K562 (cell line): ENCODE measurements around the gene TCF23. TPM values are rescaled to one million over a fixed set of nuclear protein-coding genes. Genes with fewer than 3 reads are reported as not detected.

Experiments used
- ATAC-seq: fragments of 200-7000 bp; cut with Tn5 transposase; 3 replicates; pipeline ENCODE4 v1.9.1; 2020; ENCODE audit warnings: moderate library complexity
- BruUV-seq: library from RNA; stranded (reverse); fragments of 400-500 nt; replicated peaks from 2 replicates; lab custom pipeline; 2021; lab: Mats Ljungman, UMichigan
- CTCF ChIA-PET: fragments of 300-600 bp; formaldehyde crosslinking; extraction: SDS; loops from one replicate; lab custom pipeline; 2021; ENCODE audit warnings: low intra/inter-chr PET ratio; lab: Yijun Ruan, JAX
- POLR2A ChIA-PET: fragments of 300-600, 350-650 bp; sonication (Branson Sonifier 250); formaldehyde crosslinking; extraction: SDS; loops from one replicate; lab custom pipeline; 2021; ENCODE audit warnings: antibody characterized with exemption, inconsistent platforms; lab: Yijun Ruan, JAX
- DNase-seq, 4 experiments: peaks; one replicate each; pipeline versions ENCODE4 v3.0.0 to v3.0.0-alpha.2; 2011 to 2018; ENCODE audit warnings: low spot score in 3 of 4, mixed read lengths in 3 of 4; ENCODE audit errors: extremely low read depth in 1 of 4
- FAIRE-seq: peaks from 2 replicates; lab custom pipeline; 2011; peaks lifted over from hg19 to GRCh38; lab: Jason Lieb, UNC
- H2AFZ ChIP-seq: 2 replicates; pipeline ENCODE4 v1.6.0; 2011; ENCODE audit warnings: low read depth, low read length, control low read depth, inconsistent platforms
- H3K27ac ChIP-seq: fragments of 200-600 bp; 3 replicates; pipeline ENCODE4 v1.8.0; 2011; ENCODE audit warnings: low read depth, mild to moderate bottlenecking, control low read depth, inconsistent platforms, low read length, moderate library complexity, mixed read lengths; ENCODE audit errors: extremely low read depth
- H3K27me3 ChIP-seq, 2 experiments: fragments of 300-600 bp in 1 of 2; 2 replicates in 1 of 2; 3 replicates in 1 of 2; pipeline versions ENCODE4 v1.6.0 to v1.8.0; 2011; ENCODE audit warnings: inconsistent platforms in 2 of 2, low read length in 2 of 2, mild to moderate bottlenecking in 1 of 2, mixed read lengths in 1 of 2, moderate library complexity in 1 of 2; ENCODE audit not compliant: control insufficient read depth in 2 of 2, insufficient read depth in 2 of 2
- H3K36me3 ChIP-seq: fragments of 300-600 bp; 3 replicates; pipeline ENCODE4 v1.8.0; 2011; ENCODE audit warnings: mild to moderate bottlenecking, low read length, inconsistent platforms; ENCODE audit not compliant: control insufficient read depth, insufficient read depth
- H3K4me1 ChIP-seq, 2 experiments: fragments of 200-600 bp in 1 of 2; replicated peaks in 1 of 2; 2 replicates in 1 of 2; 3 replicates in 1 of 2; pipeline versions ENCODE4 v1.5.1 to v1.8.0; 2011; ENCODE audit warnings: inconsistent platforms in 2 of 2, low read length in 2 of 2, mild to moderate bottlenecking in 1 of 2, mixed read lengths in 1 of 2, moderate library complexity in 1 of 2; ENCODE audit not compliant: control insufficient read depth in 2 of 2, insufficient read depth in 2 of 2
- H3K4me2 ChIP-seq: 2 replicates; pipeline ENCODE4 v1.6.1; 2011; ENCODE audit warnings: low read length, control low read depth, inconsistent platforms, mixed read lengths; ENCODE audit not compliant: insufficient read depth
- H3K4me3 ChIP-seq: fragments of 200-600 bp; sonication (generic), shearing (Covaris generic); 2 replicates; pipeline ENCODE4 v1.5.1; 2016; ENCODE audit warnings: control low read depth, inconsistent platforms
- H3K79me2 ChIP-seq: fragments of 200-600 bp; 3 replicates; pipeline ENCODE4 v1.8.0; 2011; ENCODE audit warnings: low read length, inconsistent platforms; ENCODE audit not compliant: control insufficient read depth, insufficient read depth
- H3K9ac ChIP-seq, 2 experiments: 2 replicates each; pipeline versions ENCODE4 v1.6.0 to v1.6.1; 2011; ENCODE audit warnings: low read depth in 2 of 2, low read length in 2 of 2, control low read depth in 1 of 2, inconsistent platforms in 1 of 2, mild to moderate bottlenecking in 1 of 2, mixed read lengths in 1 of 2; ENCODE audit not compliant: insufficient read depth in 1 of 2
- H3K9me1 ChIP-seq: one replicate; pipeline ENCODE4 v1.6.0; 2011; ENCODE audit warnings: inconsistent platforms, mild to moderate bottlenecking, low read length, moderate library complexity; ENCODE audit not compliant: control insufficient read depth, insufficient read depth
- H3K9me3 ChIP-seq: replicated peaks from 2 replicates; pipeline ENCODE4 v1.5.1; 2011; ENCODE audit warnings: low read depth, low read length, inconsistent platforms; ENCODE audit not compliant: control insufficient read depth, insufficient read depth
- H4K20me1 ChIP-seq: replicated peaks from 2 replicates; pipeline ENCODE4 v1.6.1; 2011; ENCODE audit warnings: low read length, inconsistent platforms, mixed read lengths; ENCODE audit not compliant: control insufficient read depth, insufficient read depth
- BACH1 ChIP-seq: fragments of 200-800 bp; sonication (Bioruptor generic); IDR thresholded peaks from 2 replicates; pipeline ENCODE4 v1.6.1; 2016; ENCODE audit warnings: missing genetic modification characterization, missing compliant biosample characterization
- ELF4 ChIP-seq: fragments of 450-650 bp; formaldehyde crosslinking; IDR thresholded peaks from 2 replicates; pipeline ENCODE4 v1.4.0; 2022; ENCODE audit warnings: missing genetic modification characterization
- KAT2B ChIP-seq: IDR thresholded peaks from one replicate; pipeline ENCODE4 v1.6.1; 2012; ENCODE audit warnings: low read depth, mild to moderate bottlenecking, control low read depth, inconsistent platforms, low read length, moderate library complexity
- PRDM10 ChIP-seq: fragments of 450-650 bp; IDR thresholded peaks from 2 replicates; pipeline ENCODE4 v1.6.1; 2018; ENCODE audit not compliant: partially characterized antibody
- WGBS: fragments of 100-300 bp; shearing (Covaris generic); methylation state at CpG from one replicate; pipeline ENCODE4 v1.1.6; 2016; ENCODE audit warnings: low coverage, mixed read lengths; ENCODE audit not compliant: insufficient coverage; ENCODE audit errors: missing lambda C conversion rate; 5-methylcytosine and 5-hydroxymethylcytosine counted together
- in situ Hi-C: fragments of 300-500 bp; cut with MboI; formaldehyde crosslinking; loops from 4 replicates; pipeline ENCODE4 v1.15.0; 2018; ENCODE audit warnings: inconsistent platforms, mixed read lengths
- intact Hi-C: fragments of 100-400 bp; cut with micrococcal nuclease; formaldehyde crosslinking; loops from 2 replicates; pipeline ENCODE4 v1.14.2; 2022
- polyA plus RNA-seq, 8 experiments: library from polyadenylated mRNA; depleted of rRNA in 4 of 8; stranded (reverse) in 5 of 8; unstranded in 3 of 8; fragments of >200 nt; fragmentation: Nextera tagmentation in 2 of 8; fragmentation: Illumina TruSeq in 1 of 8; extraction: Ambion mirVana in 2 of 8; extraction: Trizol in 1 of 8; gene quantifications; 2 replicates each; pipeline versions ENCODE4 v1.2.1 to v1.2.3, GENCODE V29; 2011 to 2014; ENCODE audit warnings: inconsistent platforms in 1 of 8, missing spikeins in 1 of 8
- total RNA-seq, 7 experiments: library from RNA; depleted of rRNA in 6 of 7; stranded (reverse); fragments of >200 nt in 6 of 7; fragmentation: Illumina TruSeq in 2 of 7; extraction: Trizol in 2 of 7; gene quantifications; 2 replicates each; pipeline versions ENCODE4 v1.2.1 to v1.2.3, GENCODE V29; 2011 to 2021; ENCODE audit warnings: low replicate concordance in 1 of 7

Gene TCF23
- total and polyA plus RNA-seq, 9 of the 15 experiments (the other 6 are each of a cell fraction or from before 2014, with no cell fraction given) = 0.07 TPM; not detected in 8

- H3K4me2 ChIP-seq = no peak overlapping the region
- no TSS peak for BruUV-seq
- H3K27ac ChIP-seq = no peak overlapping the region
- H3K9me1 ChIP-seq = no peaks in the 10 kb centered on the region
- no peaks in the 10 kb centered on the region for H3K79me2 ChIP-seq
- no peaks in the 10 kb centered on the region for H3K9me3 ChIP-seq
- POLR2A ChIA-PET = interaction anchor here (1.2 kb wide), 1 partner anchor 9 kb away, joined by 4 read pairs; no protein-coding TSS in a partner anchor
- H3K4me1 ChIP-seq = peaks cover under 1 to 5% of the 10 kb centered on the region in 2 experiments; a peak in 3 of 5 replicates
- H3K4me3 ChIP-seq = no peak overlapping the region
- no peaks in the 10 kb centered on the region for H3K36me3 ChIP-seq
- no peak for TF ChIP-seq ELF4 (CRISPR knock-in tag)
- peak; percentile 59 for TF ChIP-seq PRDM10
- no peak for TF ChIP-seq KAT2B
- TF ChIP-seq BACH1 = no peak
- no peak for ATAC-seq
- no peak for DNase-seq
- intact Hi-C loops (no loop called here), in situ Hi-C loops (no loop called here)
- no peak overlapping the region for H3K9ac ChIP-seq
- no peaks in the 10 kb centered on the region for H3K27me3 ChIP-seq
- H2AFZ ChIP-seq = no peak overlapping the region
- H4K20me1 ChIP-seq = no peaks in the 10 kb centered on the region
- CTCF ChIA-PET = no interaction called here
- WGBS = 37% methylated on average over 8 of the region's 8 CpGs
- FAIRE-seq = no peak
These were observed 16.4 kb downstream of the TCF23 start for GRCh38 chr2:27164960-27165763.
